ENCODE data around the gene TUBGCP3.
A peak's percentile ranks its signal among the peaks of the same experiment; 100 is the strongest.

Gene TUBGCP3

DNA sequence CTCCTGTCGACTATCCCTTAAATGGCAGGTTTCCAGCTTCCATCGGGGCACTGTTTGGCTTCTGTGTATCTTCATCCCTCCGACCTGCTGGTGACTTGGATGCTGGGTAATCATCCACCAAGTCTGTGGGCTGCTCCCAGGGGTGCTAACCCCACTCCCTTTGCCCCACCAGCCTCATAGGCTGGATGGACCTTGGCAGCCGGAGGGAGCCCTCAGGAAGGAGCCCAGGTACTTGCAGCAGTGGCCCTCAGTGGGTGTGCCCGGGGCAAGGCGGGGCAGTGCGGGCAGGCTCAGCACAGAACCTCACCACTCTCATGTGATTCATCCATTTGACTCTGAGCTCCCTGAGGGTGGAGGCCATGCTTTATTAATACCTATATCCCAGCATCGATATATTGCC lies 27.4 kb upstream of the TUBGCP3 start:
- TF ChIP-seq, protein P1, sequence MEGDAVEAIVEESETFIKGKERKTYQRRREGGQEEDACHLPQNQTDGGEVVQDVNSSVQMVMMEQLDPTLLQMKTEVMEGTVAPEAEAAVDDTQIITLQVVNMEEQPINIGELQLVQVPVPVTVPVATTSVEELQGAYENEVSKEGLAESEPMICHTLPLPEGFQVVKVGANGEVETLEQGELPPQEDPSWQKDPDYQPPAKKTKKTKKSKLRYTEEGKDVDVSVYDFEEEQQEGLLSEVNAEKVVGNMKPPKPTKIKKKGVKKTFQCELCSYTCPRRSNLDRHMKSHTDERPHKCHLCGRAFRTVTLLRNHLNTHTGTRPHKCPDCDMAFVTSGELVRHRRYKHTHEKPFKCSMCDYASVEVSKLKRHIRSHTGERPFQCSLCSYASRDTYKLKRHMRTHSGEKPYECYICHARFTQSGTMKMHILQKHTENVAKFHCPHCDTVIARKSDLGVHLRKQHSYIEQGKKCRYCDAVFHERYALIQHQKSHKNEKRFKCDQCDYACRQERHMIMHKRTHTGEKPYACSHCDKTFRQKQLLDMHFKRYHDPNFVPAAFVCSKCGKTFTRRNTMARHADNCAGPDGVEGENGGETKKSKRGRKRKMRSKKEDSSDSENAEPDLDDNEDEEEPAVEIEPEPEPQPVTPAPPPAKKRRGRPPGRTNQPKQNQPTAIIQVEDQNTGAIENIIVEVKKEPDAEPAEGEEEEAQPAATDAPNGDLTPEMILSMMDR (IDR thresholded peaks at IDR 0.05; ENCODE audit: control insufficient read depth, extremely low read depth, insufficient read depth) = no peak
- no peak for DNase-seq (ENCODE audit: low read depth)
- no peak overlapping the region for H3K4me3 ChIP-seq (ENCODE audit: low read depth, low read length)

DNA sequence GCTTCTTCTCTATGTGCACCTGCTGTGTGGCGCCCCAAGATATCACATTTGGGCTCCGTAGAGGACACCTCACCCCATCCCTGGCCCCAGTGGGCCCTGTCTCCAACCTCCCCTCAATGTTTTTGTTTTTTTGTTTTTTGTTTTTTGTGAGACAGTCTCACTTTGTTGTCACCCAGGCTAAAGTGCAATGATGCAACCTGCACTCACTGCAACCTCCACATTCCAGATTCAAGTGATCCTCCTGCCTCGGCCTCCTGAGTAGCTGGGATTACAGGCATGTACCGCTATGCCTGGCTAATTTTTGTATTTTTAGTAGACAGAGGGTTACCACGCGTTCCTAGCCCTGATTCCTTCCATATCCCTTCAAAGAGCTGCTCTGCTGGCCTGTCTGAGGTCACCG lies 26.9 kb upstream of the TUBGCP3 start:
- DNase-seq (ENCODE audit: low read depth) = no peak
- TF ChIP-seq, protein P1 (IDR thresholded peaks at IDR 0.05; ENCODE audit: control insufficient read depth, extremely low read depth, insufficient read depth) = no peak
- H3K4me3 ChIP-seq (ENCODE audit: low read depth, low read length) = no peak overlapping the region

DNA sequence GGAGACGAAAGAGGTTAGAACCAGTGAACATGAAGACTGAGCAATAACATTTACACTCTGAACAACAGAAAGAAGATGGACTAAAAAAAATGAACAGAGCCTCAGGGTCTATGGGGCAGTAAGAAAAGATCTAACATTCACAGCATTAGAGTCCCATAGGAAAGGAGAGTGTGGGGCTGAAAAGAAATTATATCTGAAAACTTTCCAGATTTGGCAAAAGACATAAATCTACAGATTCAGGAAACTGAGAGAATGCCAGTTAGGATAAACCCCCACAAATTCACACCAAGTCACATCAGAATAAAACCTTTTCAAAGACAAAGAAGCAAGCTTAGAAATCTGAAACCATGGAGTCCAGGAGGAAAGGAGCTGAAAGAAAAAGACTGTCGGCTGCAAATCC lies 20.3 kb upstream of the TUBGCP3 start:
- DNase-seq (ENCODE audit: low read depth) = no peak
- no peak overlapping the region for H3K4me3 ChIP-seq (ENCODE audit: low read depth, low read length)
- TF ChIP-seq, protein P1 (IDR thresholded peaks at IDR 0.05; ENCODE audit: control insufficient read depth, extremely low read depth, insufficient read depth) = no peak

DNA sequence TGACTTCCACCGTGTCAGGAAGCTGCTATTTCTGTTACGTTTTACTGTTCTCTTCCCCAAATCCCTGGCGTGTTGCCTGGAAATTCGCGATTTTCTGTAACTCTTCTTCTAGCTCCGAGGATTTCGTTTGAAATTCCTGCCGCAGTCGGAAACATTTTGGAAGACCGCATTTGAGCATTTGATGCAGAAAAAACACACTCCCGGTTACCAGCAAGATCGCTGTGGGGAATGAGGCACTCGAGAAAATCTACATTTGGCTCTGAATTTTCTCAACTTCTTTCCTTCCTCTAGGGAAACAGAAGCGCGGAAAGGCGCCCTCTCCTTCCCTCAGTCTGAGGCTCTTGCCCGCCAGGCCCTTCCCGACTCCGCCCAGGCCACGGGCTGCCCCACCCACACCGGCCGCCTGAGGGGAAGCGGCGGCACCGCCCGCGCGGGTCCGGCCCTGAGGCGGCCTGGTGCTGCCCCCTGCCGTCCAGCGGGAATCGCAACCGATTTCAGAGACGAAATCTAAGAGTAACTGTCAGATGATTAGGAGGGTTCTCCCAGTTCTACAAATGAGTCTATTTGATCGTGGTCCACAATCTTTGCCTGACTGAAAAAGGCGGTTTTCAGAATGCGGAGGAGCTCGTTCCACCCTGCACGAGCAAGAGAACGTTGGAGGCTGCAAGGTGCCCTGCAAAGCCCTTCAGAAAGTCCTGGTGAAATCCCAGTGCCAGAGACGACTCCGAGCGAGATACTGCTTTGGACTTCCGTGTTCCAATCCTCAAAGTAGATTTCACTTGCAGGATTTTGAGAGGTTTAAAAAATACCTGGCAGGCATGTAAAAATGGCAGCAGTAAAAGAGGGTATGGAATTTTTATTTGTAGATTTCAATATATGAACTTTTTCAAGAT lies 18.4 kb upstream of the TUBGCP3 start:
- peak overlapping the region; percentile 54 for H3K4me3 ChIP-seq (ENCODE audit: low read depth, low read length)
- TF ChIP-seq, protein P1 (IDR thresholded peaks at IDR 0.05; ENCODE audit: control insufficient read depth, extremely low read depth, insufficient read depth) = peak; percentile 84
- no peak for DNase-seq (ENCODE audit: low read depth)

DNA sequence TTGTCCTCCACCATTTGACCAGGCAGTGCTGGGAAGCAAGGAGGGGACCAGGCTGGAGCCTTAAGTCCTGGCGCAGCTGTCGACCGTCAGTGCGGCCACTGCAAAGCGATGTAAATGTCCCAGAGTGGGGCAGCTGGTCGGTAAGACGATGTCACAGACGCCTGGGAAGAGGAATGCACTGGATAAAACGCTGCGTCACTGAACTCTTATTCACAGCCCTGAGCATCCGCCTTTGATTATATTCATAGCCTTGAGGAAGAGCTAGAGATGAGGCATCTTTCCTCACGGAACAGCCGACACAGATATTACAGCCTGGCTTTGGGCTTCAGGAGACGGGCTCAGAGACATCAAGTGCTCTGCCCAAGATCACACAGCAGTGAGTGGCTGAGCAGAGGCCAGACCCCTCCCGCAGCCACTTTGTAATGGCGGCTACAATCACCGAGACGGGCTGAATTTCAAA lies 17.6 kb upstream of the TUBGCP3 start:
- H3K4me3 ChIP-seq (ENCODE audit: low read depth, low read length) = peak overlapping the region; percentile 54
- no peak for DNase-seq (ENCODE audit: low read depth)
- TF ChIP-seq, protein P1 (IDR thresholded peaks at IDR 0.05; ENCODE audit: control insufficient read depth, extremely low read depth, insufficient read depth) = no peak

DNA sequence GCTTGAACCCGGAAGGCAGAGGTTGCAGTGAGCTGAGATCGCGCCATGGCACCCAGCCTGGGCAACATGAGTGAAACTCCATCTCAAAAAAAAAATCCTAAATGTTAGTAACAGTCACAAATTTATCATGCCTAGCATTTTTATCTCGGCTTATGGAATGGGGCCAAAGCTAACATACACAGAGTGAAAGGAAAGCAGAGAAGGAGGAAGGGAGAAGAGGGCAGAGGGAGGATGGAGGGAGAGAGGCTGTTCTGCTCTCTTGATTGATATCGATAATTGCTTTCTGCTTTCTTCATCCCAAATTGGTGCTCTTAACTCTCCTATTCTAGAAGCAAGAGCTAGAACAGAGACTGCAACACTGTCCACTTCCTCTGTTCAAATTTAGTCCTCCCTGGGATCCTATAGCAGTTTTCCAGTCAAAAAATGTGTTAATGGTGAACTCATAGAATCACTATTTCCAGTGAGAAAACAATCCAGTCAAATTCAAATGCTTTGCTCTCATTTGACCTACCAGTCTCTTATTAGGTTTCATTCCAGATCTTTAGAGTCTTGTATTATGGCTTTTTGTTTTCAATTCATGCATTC lies 15.8 kb upstream of the TUBGCP3 start:
- TF ChIP-seq, protein P1 (IDR thresholded peaks at IDR 0.05; ENCODE audit: control insufficient read depth, extremely low read depth, insufficient read depth) = no peak
- H3K4me3 ChIP-seq (ENCODE audit: low read depth, low read length) = no peak overlapping the region
- DNase-seq (ENCODE audit: low read depth) = no peak

Measured in LNCaP clone FGC (cell line).